ENCODE results near the gene AGTRAP. TPM values are rescaled to one million over a fixed set of nuclear protein-coding genes. Genes with fewer than 3 reads are reported as not detected.

The AGTRAP gene
- total RNA-seq, 4 donors from 2014 or later, result 9.5 to 32.2 (median 25.5) TPM

- no peak for TF ChIP-seq CTCF (IDR thresholded peaks at IDR 0.05)
- no peak for TF ChIP-seq POLR2A (IDR thresholded peaks at IDR 0.05)
- peak overlapping the region; percentile 68 to 93 (median 84) for H3K27ac ChIP-seq
- H3K4me1 ChIP-seq, result peaks cover 0 to 58% (median 11%) of the 10 kb centered on the region in 4 donors
- no peak overlapping the region for H3K4me3 ChIP-seq
- H3K9me3 ChIP-seq, result no peaks in the 10 kb centered on the region
- H3K27me3 ChIP-seq, result no peaks in the 10 kb centered on the region
- H3K36me3 ChIP-seq, result peaks cover 0 to 11% (median 0%) of the 10 kb centered on the region in 3 donors
- DNase-seq, result no peak
Observed at GRCh38 chr1:11787804-11788436, 52.0 kb downstream of the AGTRAP start.

- no peak for DNase-seq
- Histone ChIP-seq H3K36me3 (peaks cover 0 to 13% (median 0%) of the 10 kb centered on the region in 3 donors), H3K27me3 (no peaks in the 10 kb centered on the region), H3K4me1 (peaks cover 0 to 58% (median 11%) of the 10 kb centered on the region in 4 donors), H3K4me3 (no peak overlapping the region), H3K9me3 (no peaks in the 10 kb centered on the region), H3K27ac (peak overlapping the region; percentile 68 to 93 (median 84))
- TF ChIP-seq POLR2A (IDR thresholded peaks at IDR 0.05), result no peak
- TF ChIP-seq CTCF (IDR thresholded peaks at IDR 0.05), result no peak
Observed at GRCh38 chr1:11788549-11789053, 52.7 kb downstream of the AGTRAP start.

- DNase-seq, result no peak
- Histone ChIP-seq H3K4me1 (peaks cover 0 to 56% (median 11%) of the 10 kb centered on the region in 4 donors), H3K36me3 (peaks cover 0 to 21% (median 0%) of the 10 kb centered on the region in 3 donors), H3K27me3 (no peaks in the 10 kb centered on the region), H3K9me3 (no peaks in the 10 kb centered on the region), H3K4me3 (no peak overlapping the region), H3K27ac (peak overlapping the region; percentile 68 to 93 (median 84))
- TF ChIP-seq POLR2A (IDR thresholded peaks at IDR 0.05) (no peak), CTCF (IDR thresholded peaks at IDR 0.05) (no peak)
Observed at GRCh38 chr1:11789126-11790067, 53.5 kb downstream of the AGTRAP start.

GRCh38 chr1:11790101-11790879, 54.4 kb downstream of the AGTRAP start:
- TF ChIP-seq CTCF (IDR thresholded peaks at IDR 0.05) (no peak), POLR2A (IDR thresholded peaks at IDR 0.05) (no peak)
- Histone ChIP-seq H3K36me3 (peaks cover 0 to 30% (median 0%) of the 10 kb centered on the region in 3 donors), H3K4me1 (peaks cover 0 to 47% (median 4%) of the 10 kb centered on the region in 4 donors), H3K4me3 (no peak overlapping the region), H3K9me3 (no peaks in the 10 kb centered on the region), H3K27ac (peak overlapping the region; percentile 68 to 93 (median 84)), H3K27me3 (no peaks in the 10 kb centered on the region)
- no peak for DNase-seq
